Thyroid gland (tissue), 4 donors: ENCODE results near the gene GHRL. TPM values are rescaled to one million over a fixed set of nuclear protein-coding genes. Genes with fewer than 3 reads are reported as not detected.

Experiments
- DNase-seq, 2 donors: peaks; one replicate each; pipeline ENCODE4 v3.0.0-alpha.2; 2019
- H3K27ac ChIP-seq, 3 donors: fragments of 200-600 bp; sonication (generic); 1 replicate in 2 of 3; 2 replicates in 1 of 3; pipeline ENCODE4 v1.5.1; 2016 to 2019; ENCODE audit warnings: mild to moderate bottlenecking in 1 of 3, moderate library complexity in 1 of 3
- H3K27me3 ChIP-seq: fragments of 200-600 bp; sonication (generic); one replicate; pipeline ENCODE4 v1.5.1; 2019
- H3K36me3 ChIP-seq, 2 donors: fragments of 200-600 bp; sonication (generic); one replicate each; pipeline ENCODE4 v1.5.1; 2016 to 2019
- H3K4me1 ChIP-seq, 2 donors: fragments of 200-600 bp; sonication (generic); one replicate each; pipeline ENCODE4 v1.5.1; 2017 to 2019
- H3K4me3 ChIP-seq, 3 donors: fragments of 200-600 bp; sonication (generic); replicated peaks in 1 of 3; 1 replicate in 2 of 3; 2 replicates in 1 of 3; pipeline ENCODE4 v1.5.1; 2016; ENCODE audit warnings: mild to moderate bottlenecking in 1 of 3
- H3K9me3 ChIP-seq: fragments of 200-600 bp; sonication (generic); one replicate; pipeline ENCODE4 v1.5.1; 2017
- POLR2A ChIP-seq, 2 donors: fragments of 450-650 bp; IDR thresholded peaks; one replicate each; pipeline ENCODE4 v1.6.1; 2017; ENCODE audit warnings: antibody characterized with exemption in 2 of 2, mild to moderate bottlenecking in 2 of 2, moderate library complexity in 1 of 2
- WGBS, 2 donors: methylation state at CpG; one replicate each; pipeline ENCODE4 v1.1.5; 2017; 5-methylcytosine and 5-hydroxymethylcytosine counted together
- intact Hi-C: fragments of 100-400 bp; cut with DNase I; formaldehyde crosslinking; loops from one replicate; pipeline ENCODE4 v1.15.1; 2023
- total RNA-seq, 4 donors: library from RNA; depleted of rRNA; stranded (reverse); fragments of >200 nt; gene quantifications; one replicate each; pipeline ENCODE4 v1.2.3, GENCODE V29; 2016
- TF ChIP-seq, protein P1 (sequence below), 6 experiments: fragments of 200-600 bp in 3 of 6; fragments of 450-650 bp in 3 of 6; sonication (generic) in 3 of 6; IDR thresholded peaks; one replicate each; pipeline ENCODE4 v1.5.1; 2016 to 2019; ENCODE audit warnings: antibody characterized with exemption in 6 of 6, mild to moderate bottlenecking in 2 of 6, inconsistent platforms in 1 of 6, moderate library complexity in 1 of 6

GHRL gene
- total RNA-seq, 4 donors from 2014 or later: 0.56 to 1.2 (median 1.1) TPM; not detected in 1

DNA sequence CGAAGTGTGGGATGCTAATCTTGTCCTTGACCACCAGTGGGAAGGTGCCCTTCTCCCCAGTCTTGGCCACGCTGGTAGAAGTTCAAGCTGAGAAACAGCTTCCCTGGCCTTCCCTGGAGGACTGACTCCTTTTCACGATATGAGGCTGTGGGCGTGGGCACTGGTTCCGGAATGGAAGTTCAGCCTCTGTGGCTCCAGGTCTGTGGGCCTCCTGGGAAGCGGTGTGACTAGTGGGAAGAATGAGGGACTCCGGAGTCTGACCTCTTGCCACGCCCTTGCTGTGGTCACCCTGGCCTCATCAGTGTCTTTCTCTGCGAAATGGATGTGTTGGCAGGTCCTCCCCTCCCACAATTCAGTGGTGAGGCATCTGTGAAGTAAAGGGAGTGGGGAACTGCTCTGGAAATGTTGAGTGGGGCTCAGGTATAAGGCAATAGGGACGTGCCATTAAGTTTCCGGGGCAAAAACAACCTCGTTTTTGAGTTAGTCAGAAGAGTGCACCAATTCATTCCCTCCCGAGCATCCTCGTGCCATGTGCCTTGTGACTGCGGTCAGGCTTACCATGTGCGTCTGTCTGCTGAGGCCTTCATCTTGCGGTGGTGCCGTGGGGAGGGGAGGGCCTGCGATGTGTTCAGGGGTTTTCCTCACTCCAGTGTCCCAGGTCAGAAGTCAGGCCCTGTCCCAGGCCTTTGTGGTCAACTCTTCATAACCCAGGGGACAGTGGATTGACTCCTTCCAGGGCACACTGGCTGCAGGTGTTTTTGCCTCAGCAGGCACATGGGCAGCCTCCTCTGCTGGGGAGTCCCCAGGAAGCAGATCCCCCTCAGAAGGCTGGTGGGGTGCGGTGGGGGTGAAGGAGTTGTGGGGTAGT is 40.0 kb upstream of the GHRL start:
- H3K27ac ChIP-seq: no peak overlapping the region
- DNase-seq: no peak
- TF ChIP-seq, protein P1, sequence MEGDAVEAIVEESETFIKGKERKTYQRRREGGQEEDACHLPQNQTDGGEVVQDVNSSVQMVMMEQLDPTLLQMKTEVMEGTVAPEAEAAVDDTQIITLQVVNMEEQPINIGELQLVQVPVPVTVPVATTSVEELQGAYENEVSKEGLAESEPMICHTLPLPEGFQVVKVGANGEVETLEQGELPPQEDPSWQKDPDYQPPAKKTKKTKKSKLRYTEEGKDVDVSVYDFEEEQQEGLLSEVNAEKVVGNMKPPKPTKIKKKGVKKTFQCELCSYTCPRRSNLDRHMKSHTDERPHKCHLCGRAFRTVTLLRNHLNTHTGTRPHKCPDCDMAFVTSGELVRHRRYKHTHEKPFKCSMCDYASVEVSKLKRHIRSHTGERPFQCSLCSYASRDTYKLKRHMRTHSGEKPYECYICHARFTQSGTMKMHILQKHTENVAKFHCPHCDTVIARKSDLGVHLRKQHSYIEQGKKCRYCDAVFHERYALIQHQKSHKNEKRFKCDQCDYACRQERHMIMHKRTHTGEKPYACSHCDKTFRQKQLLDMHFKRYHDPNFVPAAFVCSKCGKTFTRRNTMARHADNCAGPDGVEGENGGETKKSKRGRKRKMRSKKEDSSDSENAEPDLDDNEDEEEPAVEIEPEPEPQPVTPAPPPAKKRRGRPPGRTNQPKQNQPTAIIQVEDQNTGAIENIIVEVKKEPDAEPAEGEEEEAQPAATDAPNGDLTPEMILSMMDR (IDR thresholded peaks at IDR 0.05): no peak
- TF ChIP-seq POLR2A (IDR thresholded peaks at IDR 0.05): no peak
- no peaks in the 10 kb centered on the region for H3K27me3 ChIP-seq
- intact Hi-C loops: no loop called here
- 82 to 87% methylated on average over 19 to 20 of the region's 20 CpGs for whole genome bisulfite sequencing, 2 donors
- H3K4me3 ChIP-seq: no peak overlapping the region
- no peaks in the 10 kb centered on the region for H3K9me3 ChIP-seq
- no peaks in the 10 kb centered on the region for H3K4me1 ChIP-seq
- no peaks in the 10 kb centered on the region for H3K36me3 ChIP-seq

DNA sequence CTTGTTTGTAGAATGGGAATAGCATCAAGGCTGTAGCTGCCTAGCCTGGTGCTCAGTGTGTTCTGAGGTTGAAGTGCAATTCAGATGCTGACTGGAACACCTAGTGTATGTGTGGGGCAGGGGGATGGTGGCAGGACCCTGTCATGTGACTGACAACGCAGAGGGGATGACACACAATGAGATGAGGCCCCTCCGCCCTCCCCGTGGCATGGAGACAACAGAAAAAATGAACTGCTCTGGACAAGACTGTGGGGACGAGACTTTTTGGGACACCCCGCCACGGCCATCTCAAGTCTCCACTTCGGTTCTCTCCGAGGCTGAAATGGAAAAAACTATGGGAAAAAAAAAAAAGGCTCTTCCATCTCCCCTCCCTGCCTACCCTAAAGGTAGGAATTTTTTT is 38.6 kb upstream of the GHRL start:
- TF ChIP-seq, protein P1 (IDR thresholded peaks at IDR 0.05): no peak
- no peak for TF ChIP-seq POLR2A (IDR thresholded peaks at IDR 0.05)
- H3K9me3 ChIP-seq: no peaks in the 10 kb centered on the region
- H3K36me3 ChIP-seq: no peaks in the 10 kb centered on the region
- no peak for DNase-seq
- 82 to 87% methylated on average over 8 of the region's 8 CpGs for WGBS, 2 donors
- H3K27me3 ChIP-seq: no peaks in the 10 kb centered on the region
- intact Hi-C loops: no loop called here
- no peak overlapping the region for H3K27ac ChIP-seq
- no peaks in the 10 kb centered on the region for H3K4me1 ChIP-seq
- H3K4me3 ChIP-seq: no peak overlapping the region

DNA sequence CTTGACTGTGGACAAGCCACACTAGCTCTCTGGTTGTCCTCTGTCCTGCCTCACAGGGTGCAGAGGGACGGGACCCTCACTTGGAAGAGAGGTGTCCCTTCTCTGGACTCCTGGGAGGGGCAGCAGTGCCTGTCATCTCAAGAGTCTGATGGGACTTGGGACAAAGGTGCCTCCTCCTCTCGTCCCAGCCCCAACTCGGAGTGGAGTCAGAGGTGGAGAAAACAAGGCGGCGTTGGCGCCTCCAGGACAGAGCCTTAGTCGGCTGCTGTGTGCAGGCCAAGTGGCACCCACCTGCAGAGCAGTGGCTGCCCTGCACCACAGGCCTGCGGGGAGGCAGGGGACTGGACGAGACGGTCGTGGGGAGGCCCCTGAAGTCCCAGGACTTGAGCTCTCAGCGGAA is 37.6 kb upstream of the GHRL start:
- no peaks in the 10 kb centered on the region for H3K36me3 ChIP-seq
- H3K9me3 ChIP-seq: no peaks in the 10 kb centered on the region
- H3K27me3 ChIP-seq: no peaks in the 10 kb centered on the region
- no peak for DNase-seq
- no peak overlapping the region for H3K4me3 ChIP-seq
- TF ChIP-seq, protein P1 (IDR thresholded peaks at IDR 0.05): no peak
- TF ChIP-seq POLR2A (IDR thresholded peaks at IDR 0.05): no peak
- no peaks in the 10 kb centered on the region for H3K4me1 ChIP-seq
- no peak overlapping the region for H3K27ac ChIP-seq
- intact Hi-C loops: no loop called here
- WGBS, 2 donors: 61 to 73% methylated on average over 12 of the region's 12 CpGs

DNA sequence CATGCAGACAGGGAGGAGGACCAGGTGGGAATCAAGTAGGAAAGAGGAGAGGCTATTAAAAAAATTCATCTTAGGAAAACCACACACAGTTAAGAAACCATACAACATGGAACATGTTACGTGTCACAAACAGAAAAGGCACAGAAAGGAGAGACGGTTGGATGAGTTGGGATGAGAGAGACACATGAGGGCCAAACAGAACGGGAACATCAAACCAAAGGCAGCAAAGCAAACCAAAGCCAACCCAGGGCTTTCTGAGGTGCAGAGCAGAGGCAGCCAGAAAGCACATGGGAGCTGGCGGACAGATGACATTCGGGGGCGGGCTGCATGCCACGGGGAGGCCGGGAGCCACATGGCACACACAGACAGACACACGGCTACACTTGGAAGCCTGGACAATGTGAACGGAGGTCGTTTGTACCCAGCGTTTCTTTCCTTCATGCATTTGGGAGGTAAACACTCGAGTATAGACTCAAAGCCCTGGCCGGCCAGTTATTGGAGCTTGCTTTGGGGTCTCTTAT is 36.8 kb upstream of the GHRL start:
- no peak overlapping the region for H3K4me3 ChIP-seq
- H3K9me3 ChIP-seq: no peaks in the 10 kb centered on the region
- intact Hi-C loops: no loop called here
- no peaks in the 10 kb centered on the region for H3K36me3 ChIP-seq
- TF ChIP-seq, protein P1 (IDR thresholded peaks at IDR 0.05): no peak
- no peak for TF ChIP-seq POLR2A (IDR thresholded peaks at IDR 0.05)
- no peaks in the 10 kb centered on the region for H3K27me3 ChIP-seq
- no peak overlapping the region for H3K27ac ChIP-seq
- no peaks in the 10 kb centered on the region for H3K4me1 ChIP-seq
- no peak for DNase-seq
- WGBS, 2 donors: 73 to 74% methylated on average over 14 of the region's 14 CpGs

DNA sequence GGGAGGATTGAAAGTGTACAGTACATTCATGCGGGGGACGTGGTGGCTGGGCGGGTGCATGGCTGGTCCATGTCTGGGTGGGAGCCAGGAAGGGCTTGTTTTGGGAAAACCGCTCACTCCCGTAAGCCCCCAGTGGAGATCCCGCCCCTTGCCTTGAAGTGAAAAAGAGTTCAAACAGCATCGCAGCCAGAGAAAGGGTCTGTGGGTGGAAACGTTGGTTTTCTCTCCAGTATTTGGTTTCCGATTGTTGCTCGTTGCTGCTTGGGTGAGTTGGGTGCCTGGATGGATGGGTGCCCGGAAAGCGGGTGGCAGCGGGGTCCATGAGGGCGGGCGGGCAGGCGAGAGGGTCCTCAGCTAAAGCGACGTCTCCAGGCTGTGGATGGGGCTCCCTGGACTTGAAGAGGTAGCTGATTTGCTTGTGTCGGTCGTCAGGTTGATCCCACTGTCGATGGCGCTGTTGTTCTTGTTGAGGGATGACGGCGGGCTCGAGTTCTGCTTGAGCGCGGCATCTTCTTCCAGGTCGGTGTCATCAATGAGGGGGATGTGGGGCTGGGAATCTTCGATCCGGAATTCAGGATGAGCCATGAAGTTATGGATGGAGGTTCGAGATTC is 35.8 kb upstream of the GHRL start:
- Histone ChIP-seq H3K4me3 (no peak overlapping the region), H3K4me1 (no peaks in the 10 kb centered on the region), H3K27me3 (no peaks in the 10 kb centered on the region), H3K27ac (no peak overlapping the region), H3K36me3 (no peaks in the 10 kb centered on the region), H3K9me3 (no peaks in the 10 kb centered on the region)
- TF ChIP-seq, protein P1 (IDR thresholded peaks at IDR 0.05): no peak
- no peak for TF ChIP-seq POLR2A (IDR thresholded peaks at IDR 0.05)
- no peak for DNase-seq
- 35 to 36% methylated on average over 24 to 30 of the region's 31 CpGs for WGBS, 2 donors
- intact Hi-C loops: no loop called here
